GM12891 (cell line): ENCODE results near the gene BAZ2A.
A peak's percentile ranks its signal among the peaks of the same experiment; 100 is the strongest.

Experiments
- DNase-seq: peaks from one replicate; pipeline ENCODE4 v3.0.0; 2011; ENCODE audit warnings: low spot score; ENCODE audit not compliant: insufficient read length
- FAIRE-seq: peaks from 2 replicates; lab custom pipeline; 2011; peaks lifted over from hg19 to GRCh38; lab: Jason Lieb, UNC
- PAX5 ChIP-seq: IDR thresholded peaks from 2 replicates; pipeline ENCODE4 v1.6.1; 2011; ENCODE audit warnings: low read length, moderate library complexity, mild to moderate bottlenecking; ENCODE audit not compliant: insufficient read depth, severe bottlenecking
- POLR2A ChIP-seq: IDR thresholded peaks from 2 replicates; pipeline ENCODE4 v1.6.1; 2011; ENCODE audit warnings: low read depth, low read length, control low read depth
- POLR2AphosphoS5 ChIP-seq: IDR thresholded peaks from 2 replicates; pipeline ENCODE4 v1.6.1; 2011; ENCODE audit warnings: low read depth, low read length, control low read depth
- POU2F2 ChIP-seq: IDR thresholded peaks from 2 replicates; pipeline ENCODE4 v1.6.1; 2011; ENCODE audit warnings: low read depth, mild to moderate bottlenecking, control low read depth, low read length, moderate library complexity
- SPI1 ChIP-seq: IDR thresholded peaks from 2 replicates; pipeline ENCODE4 v1.6.1; 2011; ENCODE audit warnings: low read depth, low read length, control low read depth
- TAF1 ChIP-seq: IDR thresholded peaks from 2 replicates; pipeline ENCODE4 v1.6.1; 2011; ENCODE audit warnings: low read depth, low read length, control low read depth

Gene BAZ2A

GRCh38 chr12:56572288-56572687 is 57.8 kb downstream of the BAZ2A start:
- no peak for DNase-seq
- no peak for FAIRE-seq
- TF ChIP-seq POU2F2 (no peak), PAX5 (no peak), POLR2AphosphoS5 (no peak), TAF1 (no peak), SPI1 (no peak), POLR2A (no peak)

GRCh38 chr12:56571121-56571520 is 59.0 kb downstream of the BAZ2A start:
- TF ChIP-seq TAF1 (no peak), POLR2A (no peak), SPI1 (no peak), POLR2AphosphoS5 (no peak), PAX5 (no peak), POU2F2 (no peak)
- DNase-seq (no peak), FAIRE-seq (no peak)

- TF ChIP-seq POLR2A (no peak), POLR2AphosphoS5 (no peak), SPI1 (no peak), TAF1 (no peak), POU2F2 (no peak), PAX5 (no peak)
- FAIRE-seq, result no peak
- no peak for DNase-seq
Measured at GRCh38 chr12:56568146-56568545, 62.0 kb downstream of the BAZ2A start.

- DNase-seq, result peak; percentile 24
- peak; percentile 76 for FAIRE-seq
- TF ChIP-seq SPI1 (0 out of 2 replicates have a peak, but pooled peaks have one; percentile 4), POLR2AphosphoS5 (no peak)
Measured at GRCh38 chr12:56565510-56566101, 64.5 kb downstream of the BAZ2A start.

GRCh38 chr12:56551070-56551469 is 79.1 kb downstream of the BAZ2A start:
- no peak for TF ChIP-seq POLR2A
- no peak for TF ChIP-seq TAF1
- no peak for TF ChIP-seq SPI1
- no peak for TF ChIP-seq POU2F2
- TF ChIP-seq POLR2AphosphoS5, result no peak
- no peak for TF ChIP-seq PAX5
- FAIRE-seq, result no peak
- DNase-seq, result no peak

GRCh38 chr12:56546680-56547079 is 83.4 kb downstream of the BAZ2A start:
- TF ChIP-seq POLR2A (no peak), POLR2AphosphoS5 (no peak), POU2F2 (no peak), PAX5 (no peak), TAF1 (no peak), SPI1 (no peak)
- no peak for FAIRE-seq
- DNase-seq, result no peak
